GM18502 (cell line): Measurements from ENCODE around the gene SMAD3.

Experiments used
- ATAC-seq: cut with Tn5 transposase; IDR thresholded peaks from one replicate; pipeline ENCODE4 v1.9.1; 2021; ENCODE audit warnings: mild to moderate bottlenecking; ENCODE audit not compliant: unreplicated experiment, poor library complexity

Gene SMAD3

GRCh38 chr15:67092752-67093503, 27.5 kb downstream of the SMAD3 start:
- ATAC-seq: no peak

- ATAC-seq: no peak
Observed at GRCh38 chr15:67093504-67093862, 28.1 kb downstream of the SMAD3 start.

- ATAC-seq: no peak
Observed at GRCh38 chr15:67094001-67094826, 28.8 kb downstream of the SMAD3 start.

GRCh38 chr15:67095912-67096311, 30.5 kb downstream of the SMAD3 start:
- no peak for ATAC-seq

GRCh38 chr15:67096546-67097294, 31.3 kb downstream of the SMAD3 start:
- no peak for ATAC-seq

GRCh38 chr15:67097424-67097823, 32.0 kb downstream of the SMAD3 start:
- ATAC-seq: no peak

GRCh38 chr15:67097930-67098740, 32.7 kb downstream of the SMAD3 start:
- no peak for ATAC-seq

GRCh38 chr15:67098768-67099282, 33.4 kb downstream of the SMAD3 start:
- no peak for ATAC-seq

- ATAC-seq: no peak
Observed at GRCh38 chr15:67100124-67100791, 34.9 kb downstream of the SMAD3 start.

- ATAC-seq: peak; percentile 67
Observed at GRCh38 chr15:67100801-67101581, 35.6 kb downstream of the SMAD3 start.

GRCh38 chr15:67101911-67102598, 36.7 kb downstream of the SMAD3 start:
- ATAC-seq: peak; percentile 52

- ATAC-seq: no peak
Observed at GRCh38 chr15:67102599-67102929, 37.2 kb downstream of the SMAD3 start.

- no peak for ATAC-seq
Observed at GRCh38 chr15:67103021-67103420, 37.6 kb downstream of the SMAD3 start.

- no peak for ATAC-seq
Observed at GRCh38 chr15:67103432-67103831, 38.0 kb downstream of the SMAD3 start.

GRCh38 chr15:67103869-67104268, 38.5 kb downstream of the SMAD3 start:
- no peak for ATAC-seq

GRCh38 chr15:67104510-67104909, 39.1 kb downstream of the SMAD3 start:
- ATAC-seq: no peak

- no peak for ATAC-seq
Observed at GRCh38 chr15:67105065-67105951, 39.9 kb downstream of the SMAD3 start.
